ENCODE data around the gene HYAL4. TPM values are rescaled to one million over a fixed set of nuclear protein-coding genes. Genes with fewer than 3 reads are reported as not detected.

HYAL4 gene
- not detected in 2 replicates for total RNA-seq

GRCh38 chr7:123844712-123845219 is at the start of gene HYAL4:
HYAL4 (plus strand) TSS chr7:123845169; CDS start chr7:123868274, 23,105 bp downstream.

GRCh38 chr7:123924941-123925340 is 80.0 kb downstream of the HYAL4 start, which contains the start of gene SPAM1:
SPAM1 (plus strand) TSS chr7:123925241; CDS start chr7:123953571, 28,330 bp downstream.

Other genes with a start within 250 kb of the HYAL4 start
- gene ASB15, start 243.3 kb upstream of the HYAL4 start, total RNA-seq: not detected in 2 replicates
- not detected in 2 replicates for gene LMOD2, start 189.3 kb upstream of the HYAL4 start, total RNA-seq
- gene WASL, start 96.2 kb upstream of the HYAL4 start, total RNA-seq: 7.4 and 8.5 TPM in 2 replicates
- not detected in 2 replicates for gene SPAM1, start 80.1 kb downstream of the HYAL4 start, total RNA-seq
- not detected in 2 replicates for gene TMEM229A, start 187.9 kb downstream of the HYAL4 start, total RNA-seq